ENCODE measurements around the gene SRGAP3.
"Not testable (repeated sequence)": the region's sequence is repeated elsewhere in the genome, so short reads cannot be mapped to it uniquely, and the experiment has no call there.

The SRGAP3 gene

GRCh38 chr3:9110316-9110715 is 139.1 kb downstream of the SRGAP3 start:
- no peak for DNase-seq

GRCh38 chr3:9109568-9109914 is 139.9 kb downstream of the SRGAP3 start:
- DNase-seq, result no peak

- DNase-seq, result no peak
These were observed 140.4 kb downstream of the SRGAP3 start for GRCh38 chr3:9108876-9109567.

GRCh38 chr3:9107738-9108137 is 141.7 kb downstream of the SRGAP3 start:
- DNase-seq, result no peak

- no peak for DNase-seq
These were observed 144.0 kb downstream of the SRGAP3 start for GRCh38 chr3:9105421-9105820.

GRCh38 chr3:9104121-9104520 is 145.3 kb downstream of the SRGAP3 start:
- no peak for DNase-seq

GRCh38 chr3:9102240-9102981 is 147.0 kb downstream of the SRGAP3 start:
- DNase-seq, result no peak

- DNase-seq, result no peak
These were observed 148.2 kb downstream of the SRGAP3 start for GRCh38 chr3:9101286-9101685.

- DNase-seq, result no peak
These were observed 148.9 kb downstream of the SRGAP3 start for GRCh38 chr3:9100513-9100894.

- DNase-seq, result no peak
These were observed 149.5 kb downstream of the SRGAP3 start for GRCh38 chr3:9099702-9100512.

GRCh38 chr3:9098716-9099675 is 150.4 kb downstream of the SRGAP3 start:
- DNase-seq, result no peak

- no peak for DNase-seq
These were observed 152.0 kb downstream of the SRGAP3 start for GRCh38 chr3:9097495-9097894.

GRCh38 chr3:9091486-9092235 is 157.8 kb downstream of the SRGAP3 start:
- DNase-seq, result no peak

GRCh38 chr3:9088441-9089353 is 160.7 kb downstream of the SRGAP3 start:
- peak; percentile 37 for DNase-seq

GRCh38 chr3:9087831-9088413 is 161.5 kb downstream of the SRGAP3 start:
- DNase-seq, result no peak

- not testable (repeated sequence) for DNase-seq
These were observed 164.0 kb downstream of the SRGAP3 start for GRCh38 chr3:9085428-9085827.

GRCh38 chr3:9081184-9081818 is 168.1 kb downstream of the SRGAP3 start:
- no peak for DNase-seq

GRCh38 chr3:9080163-9080562 is 169.3 kb downstream of the SRGAP3 start:
- DNase-seq, result no peak

- no peak for DNase-seq
These were observed 169.8 kb downstream of the SRGAP3 start for GRCh38 chr3:9079676-9080075.

Measured in NCI-H446 treated with DMSO at 0.1 percent for 48 hours (cell line).